ENCODE measurements around the gene TFB1M.

DNA sequence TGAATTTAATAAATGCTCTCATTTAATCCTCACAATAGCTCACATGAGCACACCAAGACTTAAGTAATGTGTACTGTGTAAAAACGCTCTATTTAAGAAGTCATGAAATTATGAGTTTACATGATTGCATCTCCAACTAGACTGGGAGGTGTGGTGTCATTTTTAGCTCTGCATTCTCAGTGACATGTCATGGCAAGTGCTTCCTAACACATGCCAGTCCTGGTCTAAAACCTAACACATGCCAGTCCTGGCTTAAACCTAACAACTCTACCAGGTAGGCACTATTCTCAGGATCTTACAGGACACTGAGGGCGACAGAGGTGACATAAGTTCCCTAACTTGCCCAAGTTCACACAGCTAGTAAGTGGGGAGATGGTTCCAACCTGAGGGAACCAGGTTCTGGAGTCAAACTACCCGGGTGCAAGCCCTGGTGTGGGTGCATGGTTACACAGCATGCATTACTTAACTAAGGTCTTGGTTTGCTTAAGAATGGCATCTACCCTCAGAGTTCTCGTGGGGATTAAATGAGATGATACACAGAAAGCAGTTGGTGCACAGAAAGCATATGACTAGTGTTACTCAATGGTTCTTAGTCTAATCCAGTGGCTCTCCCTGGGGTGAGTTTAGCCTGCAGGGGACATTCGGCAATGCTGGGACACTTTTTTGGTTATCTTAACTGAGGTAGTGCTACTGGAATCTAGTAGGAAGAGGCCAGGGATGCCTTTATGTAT, 35.8 kb downstream of the TFB1M start:
- TF ChIP-seq, protein P1, sequence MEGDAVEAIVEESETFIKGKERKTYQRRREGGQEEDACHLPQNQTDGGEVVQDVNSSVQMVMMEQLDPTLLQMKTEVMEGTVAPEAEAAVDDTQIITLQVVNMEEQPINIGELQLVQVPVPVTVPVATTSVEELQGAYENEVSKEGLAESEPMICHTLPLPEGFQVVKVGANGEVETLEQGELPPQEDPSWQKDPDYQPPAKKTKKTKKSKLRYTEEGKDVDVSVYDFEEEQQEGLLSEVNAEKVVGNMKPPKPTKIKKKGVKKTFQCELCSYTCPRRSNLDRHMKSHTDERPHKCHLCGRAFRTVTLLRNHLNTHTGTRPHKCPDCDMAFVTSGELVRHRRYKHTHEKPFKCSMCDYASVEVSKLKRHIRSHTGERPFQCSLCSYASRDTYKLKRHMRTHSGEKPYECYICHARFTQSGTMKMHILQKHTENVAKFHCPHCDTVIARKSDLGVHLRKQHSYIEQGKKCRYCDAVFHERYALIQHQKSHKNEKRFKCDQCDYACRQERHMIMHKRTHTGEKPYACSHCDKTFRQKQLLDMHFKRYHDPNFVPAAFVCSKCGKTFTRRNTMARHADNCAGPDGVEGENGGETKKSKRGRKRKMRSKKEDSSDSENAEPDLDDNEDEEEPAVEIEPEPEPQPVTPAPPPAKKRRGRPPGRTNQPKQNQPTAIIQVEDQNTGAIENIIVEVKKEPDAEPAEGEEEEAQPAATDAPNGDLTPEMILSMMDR (IDR thresholded peaks at IDR 0.05; ENCODE audit: low read length) = no peak
- no peak for TF ChIP-seq EZH2 (optimal IDR thresholded peaks at IDR 0.05; ENCODE audit: low read depth, low read length)

Data from MM.1S (cell line).